K562 (cell line): ENCODE data around the gene RXFP1. TPM values are rescaled to one million over a fixed set of nuclear protein-coding genes. Genes with fewer than 3 reads are reported as not detected.
A peak's percentile ranks its signal among the peaks of the same experiment; 100 is the strongest.

ENCODE experiments used
- ATAC-seq: fragments of 200-7000 bp; cut with Tn5 transposase; 3 replicates; pipeline ENCODE4 v1.9.1; 2020; ENCODE audit warnings: moderate library complexity
- BruUV-seq: library from RNA; stranded (reverse); fragments of 400-500 nt; replicated peaks from 2 replicates; lab custom pipeline; 2021; lab: Mats Ljungman, UMichigan
- CTCF ChIA-PET: fragments of 300-600 bp; formaldehyde crosslinking; extraction: SDS; loops from one replicate; lab custom pipeline; 2021; ENCODE audit warnings: low intra/inter-chr PET ratio; lab: Yijun Ruan, JAX
- POLR2A ChIA-PET: fragments of 300-600, 350-650 bp; sonication (Branson Sonifier 250); formaldehyde crosslinking; extraction: SDS; loops from one replicate; lab custom pipeline; 2021; ENCODE audit warnings: antibody characterized with exemption, inconsistent platforms; lab: Yijun Ruan, JAX
- DNase-seq, 4 experiments: peaks; one replicate each; pipeline versions ENCODE4 v3.0.0 to v3.0.0-alpha.2; 2011 to 2018; ENCODE audit warnings: low spot score in 3 of 4, mixed read lengths in 3 of 4; ENCODE audit errors: extremely low read depth in 1 of 4
- FAIRE-seq: peaks from 2 replicates; lab custom pipeline; 2011; peaks lifted over from hg19 to GRCh38; lab: Jason Lieb, UNC
- H2AFZ ChIP-seq: 2 replicates; pipeline ENCODE4 v1.6.0; 2011; ENCODE audit warnings: low read depth, low read length, control low read depth, inconsistent platforms
- H3K27ac ChIP-seq: fragments of 200-600 bp; 3 replicates; pipeline ENCODE4 v1.8.0; 2011; ENCODE audit warnings: low read depth, mild to moderate bottlenecking, control low read depth, inconsistent platforms, low read length, moderate library complexity, mixed read lengths; ENCODE audit errors: extremely low read depth
- H3K27me3 ChIP-seq, 2 experiments: fragments of 300-600 bp in 1 of 2; 2 replicates in 1 of 2; 3 replicates in 1 of 2; pipeline versions ENCODE4 v1.6.0 to v1.8.0; 2011; ENCODE audit warnings: inconsistent platforms in 2 of 2, low read length in 2 of 2, mild to moderate bottlenecking in 1 of 2, mixed read lengths in 1 of 2, moderate library complexity in 1 of 2; ENCODE audit not compliant: control insufficient read depth in 2 of 2, insufficient read depth in 2 of 2
- H3K36me3 ChIP-seq: fragments of 300-600 bp; 3 replicates; pipeline ENCODE4 v1.8.0; 2011; ENCODE audit warnings: mild to moderate bottlenecking, low read length, inconsistent platforms; ENCODE audit not compliant: control insufficient read depth, insufficient read depth
- H3K4me1 ChIP-seq, 2 experiments: fragments of 200-600 bp in 1 of 2; replicated peaks in 1 of 2; 2 replicates in 1 of 2; 3 replicates in 1 of 2; pipeline versions ENCODE4 v1.5.1 to v1.8.0; 2011; ENCODE audit warnings: inconsistent platforms in 2 of 2, low read length in 2 of 2, mild to moderate bottlenecking in 1 of 2, mixed read lengths in 1 of 2, moderate library complexity in 1 of 2; ENCODE audit not compliant: control insufficient read depth in 2 of 2, insufficient read depth in 2 of 2
- H3K4me2 ChIP-seq: 2 replicates; pipeline ENCODE4 v1.6.1; 2011; ENCODE audit warnings: low read length, control low read depth, inconsistent platforms, mixed read lengths; ENCODE audit not compliant: insufficient read depth
- H3K4me3 ChIP-seq: fragments of 200-600 bp; sonication (generic), shearing (Covaris generic); 2 replicates; pipeline ENCODE4 v1.5.1; 2016; ENCODE audit warnings: control low read depth, inconsistent platforms
- H3K79me2 ChIP-seq: fragments of 200-600 bp; 3 replicates; pipeline ENCODE4 v1.8.0; 2011; ENCODE audit warnings: low read length, inconsistent platforms; ENCODE audit not compliant: control insufficient read depth, insufficient read depth
- H3K9ac ChIP-seq, 2 experiments: 2 replicates each; pipeline versions ENCODE4 v1.6.0 to v1.6.1; 2011; ENCODE audit warnings: low read depth in 2 of 2, low read length in 2 of 2, control low read depth in 1 of 2, inconsistent platforms in 1 of 2, mild to moderate bottlenecking in 1 of 2, mixed read lengths in 1 of 2; ENCODE audit not compliant: insufficient read depth in 1 of 2
- H3K9me1 ChIP-seq: one replicate; pipeline ENCODE4 v1.6.0; 2011; ENCODE audit warnings: inconsistent platforms, mild to moderate bottlenecking, low read length, moderate library complexity; ENCODE audit not compliant: control insufficient read depth, insufficient read depth
- H3K9me3 ChIP-seq: replicated peaks from 2 replicates; pipeline ENCODE4 v1.5.1; 2011; ENCODE audit warnings: low read depth, low read length, inconsistent platforms; ENCODE audit not compliant: control insufficient read depth, insufficient read depth
- H4K20me1 ChIP-seq: replicated peaks from 2 replicates; pipeline ENCODE4 v1.6.1; 2011; ENCODE audit warnings: low read length, inconsistent platforms, mixed read lengths; ENCODE audit not compliant: control insufficient read depth, insufficient read depth
- CEBPB ChIP-seq: fragments of 450-650 bp; IDR thresholded peaks from 2 replicates; pipeline ENCODE4 v1.6.1; 2016; ENCODE audit warnings: missing genetic modification characterization, missing compliant biosample characterization
- CEBPG ChIP-seq, 3 experiments: fragments of 200-800 bp in 1 of 3; sonication (Bioruptor generic) in 1 of 3; sonication (generic) in 1 of 3; formaldehyde crosslinking in 1 of 3; IDR thresholded peaks in 2 of 3; conservative IDR thresholded peaks in 1 of 3; 2 replicates each; pipeline versions ENCODE4 v1.6.1 to v1.8.0; 2016 to 2022; ENCODE audit warnings: missing compliant biosample characterization in 2 of 3, missing genetic modification characterization in 2 of 3, mild to moderate bottlenecking in 1 of 3, missing genetic modification reagents in 1 of 3
- NR1H2 ChIP-seq: sonication (generic); formaldehyde crosslinking; IDR thresholded peaks from 2 replicates; pipeline ENCODE4 v1.4.0; 2020; ENCODE audit warnings: mild to moderate bottlenecking, missing genetic modification reagents
- WGBS: fragments of 100-300 bp; shearing (Covaris generic); methylation state at CpG from one replicate; pipeline ENCODE4 v1.1.6; 2016; ENCODE audit warnings: low coverage, mixed read lengths; ENCODE audit not compliant: insufficient coverage; ENCODE audit errors: missing lambda C conversion rate; 5-methylcytosine and 5-hydroxymethylcytosine counted together
- in situ Hi-C: fragments of 300-500 bp; cut with MboI; formaldehyde crosslinking; loops from 4 replicates; pipeline ENCODE4 v1.15.0; 2018; ENCODE audit warnings: inconsistent platforms, mixed read lengths
- intact Hi-C: fragments of 100-400 bp; cut with micrococcal nuclease; formaldehyde crosslinking; loops from 2 replicates; pipeline ENCODE4 v1.14.2; 2022
- polyA plus RNA-seq, 8 experiments: library from polyadenylated mRNA; depleted of rRNA in 4 of 8; stranded (reverse) in 5 of 8; unstranded in 3 of 8; fragments of >200 nt; fragmentation: Nextera tagmentation in 2 of 8; fragmentation: Illumina TruSeq in 1 of 8; extraction: Ambion mirVana in 2 of 8; extraction: Trizol in 1 of 8; gene quantifications; 2 replicates each; pipeline versions ENCODE4 v1.2.1 to v1.2.3, GENCODE V29; 2011 to 2014; ENCODE audit warnings: inconsistent platforms in 1 of 8, missing spikeins in 1 of 8
- total RNA-seq, 7 experiments: library from RNA; depleted of rRNA in 6 of 7; stranded (reverse); fragments of >200 nt in 6 of 7; fragmentation: Illumina TruSeq in 2 of 7; extraction: Trizol in 2 of 7; gene quantifications; 2 replicates each; pipeline versions ENCODE4 v1.2.1 to v1.2.3, GENCODE V29; 2011 to 2021; ENCODE audit warnings: low replicate concordance in 1 of 7
- TF ChIP-seq, protein P1 (sequence below): sonication (generic); formaldehyde crosslinking; IDR thresholded peaks from 2 replicates; pipeline ENCODE4 v1.8.1; 2023; ENCODE audit warnings: mild to moderate bottlenecking, missing genetic modification reagents

Gene RXFP1
- total and polyA plus RNA-seq, 9 of the 15 experiments (the other 6 are each of a cell fraction or from before 2014, with no cell fraction given), result 0.03 to 0.06 (median 0.04) TPM; not detected in 6

DNA sequence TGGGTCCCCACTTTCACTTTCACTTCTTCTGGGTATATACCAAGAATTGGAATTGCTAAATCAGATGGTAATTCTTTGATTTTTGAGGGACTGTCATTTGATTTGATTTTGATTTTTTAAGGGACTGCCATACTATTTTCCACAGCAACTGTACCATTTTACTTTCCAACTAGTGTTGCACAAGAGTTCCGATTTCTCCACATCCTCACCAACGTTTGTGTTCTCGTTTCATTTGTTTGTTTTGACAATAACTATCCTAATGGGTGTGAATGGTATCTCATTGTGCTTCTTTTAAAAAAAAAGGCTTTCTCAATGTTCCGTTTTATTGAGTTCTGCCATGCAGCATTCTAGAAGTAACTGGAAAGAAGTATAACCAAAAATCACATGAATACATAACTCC, 87.4 kb downstream of the RXFP1 start:
- Histone ChIP-seq H3K9me1 (no peaks in the 10 kb centered on the region), H3K27ac (no peak overlapping the region), H3K79me2 (no peaks in the 10 kb centered on the region), H3K4me2 (no peak overlapping the region), H3K27me3 (no peaks in the 10 kb centered on the region; a peak in 1 of 5 replicates), H3K9me3 (no peaks in the 10 kb centered on the region), H3K36me3 (no peaks in the 10 kb centered on the region), H3K9ac (no peak overlapping the region), H3K4me1 (peaks cover 0 to 4% of the 10 kb centered on the region in 2 experiments; a peak in 1 of 5 replicates), H2AFZ (peak overlapping the region; percentile 63), H3K4me3 (no peak overlapping the region), H4K20me1 (no peaks in the 10 kb centered on the region)
- WGBS, result 12% methylated on average over 4 of the region's 4 CpGs
- no TSS peak for BruUV-seq
- TF ChIP-seq, protein P1, sequence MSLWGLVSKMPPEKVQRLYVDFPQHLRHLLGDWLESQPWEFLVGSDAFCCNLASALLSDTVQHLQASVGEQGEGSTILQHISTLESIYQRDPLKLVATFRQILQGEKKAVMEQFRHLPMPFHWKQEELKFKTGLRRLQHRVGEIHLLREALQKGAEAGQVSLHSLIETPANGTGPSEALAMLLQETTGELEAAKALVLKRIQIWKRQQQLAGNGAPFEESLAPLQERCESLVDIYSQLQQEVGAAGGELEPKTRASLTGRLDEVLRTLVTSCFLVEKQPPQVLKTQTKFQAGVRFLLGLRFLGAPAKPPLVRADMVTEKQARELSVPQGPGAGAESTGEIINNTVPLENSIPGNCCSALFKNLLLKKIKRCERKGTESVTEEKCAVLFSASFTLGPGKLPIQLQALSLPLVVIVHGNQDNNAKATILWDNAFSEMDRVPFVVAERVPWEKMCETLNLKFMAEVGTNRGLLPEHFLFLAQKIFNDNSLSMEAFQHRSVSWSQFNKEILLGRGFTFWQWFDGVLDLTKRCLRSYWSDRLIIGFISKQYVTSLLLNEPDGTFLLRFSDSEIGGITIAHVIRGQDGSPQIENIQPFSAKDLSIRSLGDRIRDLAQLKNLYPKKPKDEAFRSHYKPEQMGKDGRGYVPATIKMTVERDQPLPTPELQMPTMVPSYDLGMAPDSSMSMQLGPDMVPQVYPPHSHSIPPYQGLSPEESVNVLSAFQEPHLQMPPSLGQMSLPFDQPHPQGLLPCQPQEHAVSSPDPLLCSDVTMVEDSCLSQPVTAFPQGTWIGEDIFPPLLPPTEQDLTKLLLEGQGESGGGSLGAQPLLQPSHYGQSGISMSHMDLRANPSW, result no peak
- TF ChIP-seq CEBPB (tag) (peak; percentile 45; the same call in 1 of the 2 replicates), NR1H2 (CRISPR knock-in tag) (no peak), CEBPG (CRISPR knock-in tag; IDR thresholded peaks at IDR 0.05) (no peak), CEBPG (tag; conservative IDR thresholded peaks at IDR 0.05 in 1 of 2, IDR thresholded peaks at IDR 0.05 in 1 of 2) (peak in 1 of 2 experiments; percentile 31; a peak in 1 of 4 replicates)
- CTCF ChIA-PET, result no interaction called here
- DNase-seq (no peak), FAIRE-seq (no peak), ATAC-seq (no peak)
- POLR2A ChIA-PET, result interaction anchor here (1.2 kb wide), 1 partner anchor 9 kb away, joined by 3 read pairs; no protein-coding TSS in a partner anchor
- intact Hi-C loops, result no loop called here
- in situ Hi-C loops, result no loop called here
